ENCODE measurements around the gene SLC1A2. TPM values are rescaled to one million over a fixed set of nuclear protein-coding genes. Genes with fewer than 3 reads are reported as not detected.

The SLC1A2 gene
- total RNA-seq, 2 donors from 2014 or later, result 7.1 to 13.5 TPM

- DNase-seq, result no peak
- H3K9me3 ChIP-seq (ENCODE audit: control insufficient read depth, low read length), result peaks cover 4% of the 10 kb centered on the region
- no peaks in the 10 kb centered on the region for H3K27me3 ChIP-seq (ENCODE audit: control insufficient read depth, insufficient read depth, low read length, poor library complexity, severe bottlenecking)
- Mint-ChIP-seq H3K4me1 (peaks cover 12% of the 10 kb centered on the region), H3K27me3 (ENCODE audit: insufficient read depth) (peaks cover 13% of the 10 kb centered on the region), H3K36me3 (ENCODE audit: low read depth) (no peaks in the 10 kb centered on the region), H3K4me3 (no peak overlapping the region), H3K27ac (no peak overlapping the region), H3K9me3 (peaks cover 8% of the 10 kb centered on the region)
- WGBS, 2 experiments (ENCODE audit: insufficient coverage in 1 of 2, insufficient read length in 1 of 2), result 87 to 90% methylated on average over 3 to 4 of the region's 4 CpGs
- TF ChIP-seq CTCF (conservative IDR thresholded peaks at IDR 0.05), result no peak
- no peaks in the 10 kb centered on the region for H3K4me1 ChIP-seq (ENCODE audit: control insufficient read depth, insufficient read depth, low read length)
- H3K36me3 ChIP-seq (ENCODE audit: control insufficient read depth, insufficient read depth, low read length), result no peaks in the 10 kb centered on the region
- no peak overlapping the region for H3K27ac ChIP-seq (ENCODE audit: low read depth, low read length)
- no peak overlapping the region for H3K9ac ChIP-seq (ENCODE audit: extremely low read depth, low read length, poor library complexity, severe bottlenecking)
- H3K4me3 ChIP-seq (ENCODE audit: low read length), result no peak overlapping the region
These were observed 183.3 kb downstream of the SLC1A2 start for GRCh38 chr11:35235936-35236666.

GRCh38 chr11:35235498-35235897 lies 183.9 kb downstream of the SLC1A2 start:
- H3K36me3 ChIP-seq (ENCODE audit: control insufficient read depth, insufficient read depth, low read length), result no peaks in the 10 kb centered on the region
- no peak overlapping the region for H3K27ac Mint-ChIP-seq
- H3K4me1 Mint-ChIP-seq, result peaks cover 12% of the 10 kb centered on the region
- WGBS, 2 experiments (ENCODE audit: insufficient coverage in 1 of 2, insufficient read length in 1 of 2), result no CpG with 5 or more reads among the region's 1 CpG
- H3K9ac ChIP-seq (ENCODE audit: extremely low read depth, low read length, poor library complexity, severe bottlenecking), result no peak overlapping the region
- no peak for TF ChIP-seq CTCF (conservative IDR thresholded peaks at IDR 0.05)
- H3K9me3 ChIP-seq (ENCODE audit: control insufficient read depth, low read length), result peaks cover 4% of the 10 kb centered on the region
- no peaks in the 10 kb centered on the region for H3K36me3 Mint-ChIP-seq (ENCODE audit: low read depth)
- H3K27ac ChIP-seq (ENCODE audit: low read depth, low read length), result no peak overlapping the region
- H3K9me3 Mint-ChIP-seq, result peaks cover 8% of the 10 kb centered on the region
- H3K4me3 ChIP-seq (ENCODE audit: low read length), result no peak overlapping the region
- peaks cover 15% of the 10 kb centered on the region for H3K27me3 Mint-ChIP-seq (ENCODE audit: insufficient read depth)
- H3K27me3 ChIP-seq (ENCODE audit: control insufficient read depth, insufficient read depth, low read length, poor library complexity, severe bottlenecking), result no peaks in the 10 kb centered on the region
- H3K4me1 ChIP-seq (ENCODE audit: control insufficient read depth, insufficient read depth, low read length), result no peaks in the 10 kb centered on the region
- DNase-seq, result no peak
- no peak overlapping the region for H3K4me3 Mint-ChIP-seq

GRCh38 chr11:35235157-35235468 lies 184.2 kb downstream of the SLC1A2 start:
- peaks cover 8% of the 10 kb centered on the region for H3K9me3 Mint-ChIP-seq
- no peak for TF ChIP-seq CTCF (conservative IDR thresholded peaks at IDR 0.05)
- H3K27ac ChIP-seq (ENCODE audit: low read depth, low read length), result no peak overlapping the region
- H3K4me3 Mint-ChIP-seq, result no peak overlapping the region
- H3K9ac ChIP-seq (ENCODE audit: extremely low read depth, low read length, poor library complexity, severe bottlenecking), result no peak overlapping the region
- H3K4me3 ChIP-seq (ENCODE audit: low read length), result no peak overlapping the region
- no peak for DNase-seq
- no peaks in the 10 kb centered on the region for H3K4me1 ChIP-seq (ENCODE audit: control insufficient read depth, insufficient read depth, low read length)
- no peak overlapping the region for H3K27ac Mint-ChIP-seq
- peaks cover 4% of the 10 kb centered on the region for H3K9me3 ChIP-seq (ENCODE audit: control insufficient read depth, low read length)
- peaks cover 11% of the 10 kb centered on the region for H3K4me1 Mint-ChIP-seq
- peaks cover 15% of the 10 kb centered on the region for H3K27me3 Mint-ChIP-seq (ENCODE audit: insufficient read depth)
- no peaks in the 10 kb centered on the region for H3K27me3 ChIP-seq (ENCODE audit: control insufficient read depth, insufficient read depth, low read length, poor library complexity, severe bottlenecking)
- no peaks in the 10 kb centered on the region for H3K36me3 Mint-ChIP-seq (ENCODE audit: low read depth)
- no peaks in the 10 kb centered on the region for H3K36me3 ChIP-seq (ENCODE audit: control insufficient read depth, insufficient read depth, low read length)
- WGBS, 2 experiments (ENCODE audit: insufficient coverage in 1 of 2, insufficient read length in 1 of 2), result 94 to 100% methylated on average over 2 of the region's 2 CpGs
